GM04503 (cell line): ENCODE data around the gene RENBP.
A peak's percentile ranks its signal among the peaks of the same experiment; 100 is the strongest.

ENCODE experiments used
- DNase-seq: peaks from one replicate; pipeline ENCODE4 v3.0.0-alpha.2; 2012; ENCODE audit warnings: low read depth

RENBP gene

DNA sequence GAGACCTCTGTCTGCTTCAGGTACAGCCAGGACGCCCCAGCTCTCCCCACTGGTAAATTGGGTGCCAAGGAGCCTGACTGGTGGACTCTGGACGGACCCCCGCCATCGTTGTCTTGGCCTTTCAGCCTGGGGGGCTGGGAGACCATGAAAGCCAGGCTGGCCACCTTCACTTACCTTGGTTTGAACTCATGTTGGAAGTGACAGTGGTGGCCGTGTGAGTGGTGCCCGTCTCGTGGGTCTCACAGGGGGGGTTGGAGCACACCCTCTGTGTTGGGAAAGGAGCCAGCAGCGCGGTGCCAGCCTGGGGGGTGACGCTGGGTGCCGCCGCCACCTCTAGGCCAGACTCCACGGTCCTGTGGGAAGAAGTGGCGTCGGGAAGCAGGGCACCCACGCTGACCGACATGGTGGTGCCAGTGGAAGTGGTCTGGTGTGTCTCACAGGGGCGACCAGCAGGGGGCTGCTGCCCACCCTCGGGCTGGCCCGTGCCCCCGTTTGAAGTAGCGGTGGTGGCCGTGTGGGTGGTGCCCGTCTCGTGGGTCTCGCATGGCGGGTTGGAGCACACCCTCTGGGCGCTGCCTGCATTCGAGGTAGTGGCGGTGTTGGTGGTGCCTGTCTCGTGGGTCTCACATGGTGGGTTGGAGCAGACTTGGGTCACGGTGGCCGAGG is 9.6 kb upstream of the RENBP start:
- no peak for DNase-seq

DNA sequence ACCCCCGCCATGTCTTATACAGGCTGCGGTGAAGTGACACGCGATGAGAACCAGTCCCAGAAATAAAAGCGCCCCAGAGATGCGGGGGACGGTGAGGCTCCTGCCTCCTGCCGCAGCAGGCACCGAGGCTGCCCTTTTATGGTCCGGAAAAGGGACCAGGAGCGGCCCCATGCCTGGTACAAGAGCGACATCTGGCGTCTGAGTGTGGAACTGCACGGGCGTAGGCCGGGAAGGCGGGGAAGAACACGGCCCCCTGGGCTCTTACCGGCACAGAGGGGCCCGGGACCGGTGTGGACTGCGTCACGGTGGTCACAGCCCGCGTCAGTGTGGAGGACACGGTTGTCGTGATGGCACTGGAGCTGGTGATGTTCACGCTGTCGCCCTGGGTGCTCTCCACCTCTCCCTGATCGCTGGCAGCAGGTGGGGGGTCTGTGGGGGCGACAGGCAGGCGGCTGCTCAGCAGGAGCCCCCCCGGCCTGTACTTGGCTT is 8.9 kb upstream of the RENBP start:
- no peak for DNase-seq

DNA sequence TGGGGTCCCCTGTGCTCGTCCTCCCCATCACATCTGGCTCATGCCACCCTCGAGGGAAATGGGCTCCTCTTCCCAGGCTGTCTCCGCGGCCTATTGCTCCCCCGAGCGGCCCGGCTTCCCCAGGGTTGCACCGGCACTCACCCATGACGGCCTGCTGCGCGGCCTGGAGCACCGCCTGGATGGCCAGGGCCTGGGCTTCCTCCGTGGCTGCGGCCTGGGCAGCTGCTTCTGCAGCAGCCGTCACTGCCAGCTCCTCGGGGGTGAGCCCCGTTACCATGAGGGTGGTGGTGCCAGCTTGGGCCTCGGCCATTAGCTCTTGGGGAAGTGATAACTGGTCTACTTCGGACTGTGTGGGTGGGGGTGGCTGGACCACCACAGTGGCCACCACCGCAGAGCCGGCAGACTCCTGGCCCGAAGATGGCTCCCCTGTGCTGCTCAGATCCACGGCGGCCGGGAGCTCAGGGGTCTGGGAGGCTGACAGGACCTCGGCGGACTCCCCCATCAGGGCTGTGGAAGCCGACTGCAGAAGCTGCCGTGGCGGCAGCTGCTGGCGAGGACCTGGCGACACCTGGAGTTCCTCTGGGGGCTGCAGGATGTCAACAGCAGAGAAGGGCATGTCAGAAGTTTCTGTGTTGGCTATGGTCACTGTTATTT is 8.1 kb upstream of the RENBP start:
- no peak for DNase-seq

DNA sequence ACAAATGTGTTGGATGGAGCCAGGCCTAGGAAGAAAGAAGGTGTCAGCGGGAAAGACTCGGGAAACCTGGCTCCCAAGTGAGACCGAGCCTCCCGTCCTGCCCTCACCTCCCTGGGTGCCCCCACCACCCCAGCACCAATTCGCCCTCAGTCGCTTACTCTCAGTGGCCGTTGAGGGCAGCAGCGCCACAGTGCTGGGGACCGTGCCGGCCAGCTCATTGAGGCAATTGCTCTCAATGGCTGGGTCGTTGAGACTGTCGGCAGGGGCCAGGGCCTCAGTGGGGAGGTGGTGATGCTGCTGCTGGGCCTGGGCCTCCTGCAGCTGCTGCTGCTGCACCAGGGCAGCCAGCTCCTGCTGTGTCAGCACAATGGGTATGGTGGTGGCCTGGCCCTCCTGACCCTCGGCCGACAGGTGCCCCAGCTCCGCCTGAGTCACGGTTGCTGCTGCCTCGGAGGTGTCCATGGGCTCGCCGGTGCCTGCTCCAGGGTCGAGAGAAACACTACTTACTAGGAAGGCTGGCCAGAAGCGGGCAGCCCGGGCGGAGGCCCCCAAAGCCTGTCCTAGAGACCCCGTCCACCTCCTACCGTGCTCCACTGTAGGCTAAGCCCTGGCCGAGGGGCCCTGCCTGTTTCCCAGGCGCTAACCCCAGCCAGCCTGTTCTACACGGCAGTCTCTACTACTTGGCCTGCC is 7.4 kb upstream of the RENBP start:
- no peak for DNase-seq

DNA sequence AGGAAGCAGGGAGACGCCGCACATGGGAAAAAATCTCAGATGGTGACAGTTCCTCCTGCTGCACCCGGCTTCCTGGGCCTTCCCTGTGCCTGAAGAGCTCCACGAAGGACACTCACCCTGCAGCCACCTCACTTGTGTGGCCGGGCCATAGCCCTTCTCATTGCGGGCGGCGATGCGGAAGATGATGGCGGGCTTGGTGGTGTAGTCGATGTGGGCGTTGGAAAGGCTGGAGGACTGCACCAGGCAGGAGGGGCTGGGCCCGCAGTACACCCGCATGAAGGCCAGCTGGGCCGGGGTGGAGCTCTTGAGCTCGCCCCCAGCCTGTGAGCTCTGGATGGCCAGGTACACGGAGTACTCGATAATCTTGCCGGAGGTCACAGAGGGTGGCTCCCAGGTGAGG is 5.7 kb upstream of the RENBP start:
- DNase-seq, result no peak

DNA sequence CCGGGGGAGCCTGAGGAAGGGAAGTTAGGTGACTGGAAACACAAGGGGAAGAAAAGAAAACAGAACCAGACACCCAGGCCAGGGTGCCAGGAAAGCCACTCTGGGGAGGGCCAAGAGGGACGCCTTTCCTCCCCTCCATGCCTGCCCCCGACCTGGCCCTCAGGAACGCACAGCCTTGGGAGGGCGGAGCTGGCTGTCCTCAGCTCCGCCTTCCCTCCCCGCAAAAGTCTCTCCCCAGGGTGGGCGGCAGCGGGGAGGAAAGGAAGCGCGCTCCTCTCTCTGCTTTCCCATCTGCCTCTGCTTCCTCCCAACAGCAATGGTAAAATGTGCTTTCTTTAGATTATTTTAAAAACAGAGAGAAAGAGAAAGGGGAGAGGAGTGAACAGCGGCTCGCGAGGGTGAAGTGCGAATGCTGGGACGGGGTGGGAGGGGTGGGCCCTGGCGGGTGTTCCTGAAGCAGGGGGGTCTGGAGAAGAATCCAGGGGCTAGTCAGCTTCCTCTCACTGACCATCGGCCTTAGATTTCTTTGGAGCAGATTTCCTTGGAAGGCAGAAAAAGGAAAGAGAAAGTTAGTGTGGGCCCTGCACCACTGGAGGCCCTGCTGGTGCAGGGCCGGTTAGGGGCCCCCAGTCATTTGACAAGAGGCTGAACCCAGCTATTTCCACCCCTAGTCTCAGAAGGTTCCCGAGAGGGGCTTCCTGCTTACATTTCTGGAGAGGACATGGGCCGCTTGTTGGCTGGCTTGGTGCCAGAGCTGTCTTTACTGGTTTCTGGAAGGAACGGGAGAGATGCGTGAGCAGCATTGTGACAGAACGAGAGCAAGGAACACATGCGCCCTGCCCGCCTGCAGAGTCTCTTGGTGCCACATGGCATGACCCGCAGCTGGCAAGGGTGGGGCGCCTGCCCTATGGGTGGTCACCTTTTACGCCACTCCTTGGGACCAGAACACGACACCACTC is 4.7 kb upstream of the RENBP start:
- DNase-seq, result no peak

DNA sequence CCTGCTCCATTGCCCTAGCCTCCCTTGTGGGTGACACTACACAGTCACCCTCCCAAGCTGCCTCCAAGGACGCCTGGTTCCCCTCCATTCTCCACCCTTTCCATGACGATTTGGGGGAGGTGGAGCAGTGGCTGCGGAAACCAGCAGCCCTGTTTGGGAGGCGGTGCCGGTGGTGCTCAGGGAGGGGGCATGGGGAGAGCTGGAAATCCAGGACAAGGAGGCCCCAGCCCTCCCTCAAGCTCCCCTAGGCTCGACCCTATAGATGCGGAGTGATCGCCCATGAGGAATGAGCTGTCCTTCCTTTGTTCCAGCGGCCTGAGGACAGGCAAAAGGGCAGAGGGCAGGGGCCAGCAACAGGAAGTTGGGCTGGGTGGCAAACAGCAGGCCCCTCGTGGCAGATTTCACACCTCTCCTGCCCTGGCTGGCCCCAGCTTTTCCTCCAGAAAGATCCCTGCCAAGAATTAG is 3.6 kb upstream of the RENBP start:
- no peak for DNase-seq

DNA sequence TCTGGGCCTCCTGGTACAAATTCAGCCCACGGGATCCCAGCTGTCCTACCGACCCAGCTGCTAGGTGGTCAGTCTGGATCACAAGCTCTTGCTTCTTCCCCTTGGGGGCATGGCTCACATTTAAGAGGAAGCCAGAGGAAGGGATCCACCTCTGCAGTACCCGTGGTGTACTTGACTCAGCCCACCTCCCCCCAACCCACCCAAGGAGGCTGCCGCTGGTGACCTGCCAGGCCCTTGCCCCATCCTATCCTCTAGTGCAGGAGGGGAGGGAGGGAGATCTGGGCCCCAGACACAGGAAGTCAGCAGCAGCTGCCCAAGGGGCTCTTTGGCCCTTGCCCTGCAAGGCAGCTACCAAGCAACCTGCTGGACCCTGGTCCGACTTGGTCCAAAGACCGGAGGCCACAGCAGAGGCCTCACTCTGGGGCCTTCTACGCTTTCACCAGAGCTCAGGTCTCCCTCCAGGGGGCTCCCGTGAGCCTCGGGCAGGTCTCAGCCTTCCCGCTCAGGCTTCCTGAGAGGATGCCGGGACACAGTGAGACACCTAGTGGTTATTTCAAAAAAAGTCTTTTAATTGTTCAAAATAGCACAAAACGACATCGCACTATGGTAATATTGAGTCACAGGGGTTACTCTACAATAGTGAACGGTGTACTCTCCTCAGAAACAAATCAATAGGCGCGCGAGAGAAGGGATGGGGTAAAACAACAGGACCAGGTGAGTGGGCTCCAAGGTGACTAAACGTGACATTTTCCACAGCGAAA is 2.7 kb upstream of the RENBP start:
- DNase-seq, result no peak

DNA sequence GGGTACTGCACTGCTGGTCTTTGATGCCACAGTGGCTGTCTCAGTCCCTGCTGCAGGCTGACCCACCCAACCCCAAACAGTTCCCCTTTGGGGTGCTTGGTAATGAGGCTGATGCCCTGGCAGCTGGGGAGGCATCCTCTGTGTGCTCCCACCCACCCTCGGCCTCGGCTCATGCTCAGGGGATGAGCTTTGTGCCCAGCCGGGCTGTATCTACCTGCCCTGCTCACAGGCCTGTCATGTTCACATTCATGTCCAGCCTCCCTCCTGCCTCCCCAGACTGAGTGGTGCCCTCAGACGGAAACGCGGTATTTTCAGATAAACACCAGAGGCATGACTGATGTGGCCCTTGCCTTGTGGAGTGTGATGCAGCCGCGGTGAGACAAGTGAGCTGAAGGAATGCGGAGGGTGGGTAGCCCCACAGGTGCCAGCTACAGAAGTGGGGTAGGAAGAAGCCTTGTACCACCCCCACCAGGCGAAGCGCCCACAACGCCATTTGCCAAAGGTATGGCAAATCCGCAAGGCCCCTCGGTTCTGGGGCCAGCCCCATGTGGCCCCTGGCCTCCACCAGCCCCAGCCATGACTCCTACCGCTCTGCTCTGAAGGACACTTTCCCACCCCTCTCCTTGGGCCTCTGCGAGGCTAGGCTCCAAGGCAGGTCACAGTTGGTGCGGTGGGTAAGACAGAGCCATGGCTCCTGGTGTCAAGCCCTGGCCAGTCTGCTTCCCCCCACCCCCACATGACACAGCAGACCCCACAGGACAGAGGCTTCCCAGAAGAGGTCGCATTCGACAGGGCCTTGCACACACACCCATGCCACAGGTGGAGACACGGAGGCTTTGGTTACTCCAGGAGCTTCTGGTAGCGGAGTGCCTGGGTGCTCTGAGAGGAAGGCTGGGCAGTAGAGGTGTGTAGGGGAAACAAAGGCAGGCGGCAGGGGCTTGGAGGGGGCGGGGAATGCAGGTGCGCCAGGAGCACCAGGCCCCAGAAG is 1.8 kb upstream of the RENBP start:
- DNase-seq, result no peak

DNA sequence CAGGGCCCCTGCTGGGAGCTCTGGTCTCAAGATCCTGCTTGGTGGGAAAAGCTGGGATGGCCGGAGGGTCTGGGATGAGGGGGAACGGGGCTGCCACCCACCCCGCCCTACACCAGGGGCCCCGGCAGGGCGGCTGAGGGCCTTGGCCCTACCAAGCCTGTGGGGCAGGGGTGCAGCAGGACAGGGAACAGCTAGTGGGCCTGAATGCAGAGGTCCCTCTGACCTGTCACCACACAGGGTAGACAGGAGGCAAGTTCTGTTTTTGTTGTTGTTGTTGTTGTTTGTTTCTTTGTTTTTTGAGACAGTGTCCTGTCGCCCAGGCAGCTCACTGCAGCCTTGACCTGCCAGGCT is 332 bp upstream of the RENBP start:
- DNase-seq, result no peak

DNA sequence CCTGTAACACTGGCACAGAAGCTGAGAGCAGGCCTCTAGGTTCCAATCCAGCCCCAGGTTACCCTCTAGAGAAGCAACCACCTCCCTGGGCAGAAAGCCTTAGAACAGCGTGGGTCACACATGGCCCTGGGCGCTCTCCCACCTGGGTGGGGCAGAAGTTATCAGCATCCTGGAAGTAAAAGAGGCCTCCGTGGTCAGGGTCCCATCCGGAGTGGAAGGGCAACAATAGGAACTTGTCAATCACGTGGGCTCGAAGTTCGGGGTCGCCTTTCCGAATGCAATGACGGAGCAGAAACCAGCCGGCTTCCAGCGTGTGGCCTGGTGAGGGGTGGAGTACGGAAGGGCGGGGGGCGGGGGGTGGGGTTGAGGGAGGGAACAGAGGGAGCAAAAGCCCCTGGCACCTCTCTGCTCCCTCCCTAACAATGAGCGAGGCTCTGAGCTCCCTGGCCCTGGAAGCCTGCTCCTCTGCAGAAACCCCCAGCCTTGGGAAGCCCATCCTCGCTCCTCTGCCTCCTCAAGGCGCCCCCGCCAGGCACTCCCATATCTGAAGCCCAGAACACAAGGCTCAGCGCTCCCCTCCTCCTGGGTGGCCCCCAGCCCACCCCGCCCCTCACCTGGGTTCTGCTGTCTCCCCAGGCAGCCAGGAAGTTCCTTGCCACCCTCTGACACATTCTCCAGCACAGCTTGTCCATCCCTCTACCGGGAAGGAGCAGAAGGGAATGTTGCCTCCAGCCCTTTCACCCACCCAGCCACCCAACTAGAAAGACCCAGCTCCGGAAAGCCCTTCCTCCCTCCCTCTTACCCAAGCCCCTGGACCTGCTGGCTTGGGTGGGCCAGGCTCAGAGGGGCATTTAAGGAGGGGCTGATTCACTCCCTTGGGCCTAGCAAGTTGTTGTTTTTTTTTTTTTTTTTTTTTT is 2.8 kb downstream of the RENBP start:
- no peak for DNase-seq

DNA sequence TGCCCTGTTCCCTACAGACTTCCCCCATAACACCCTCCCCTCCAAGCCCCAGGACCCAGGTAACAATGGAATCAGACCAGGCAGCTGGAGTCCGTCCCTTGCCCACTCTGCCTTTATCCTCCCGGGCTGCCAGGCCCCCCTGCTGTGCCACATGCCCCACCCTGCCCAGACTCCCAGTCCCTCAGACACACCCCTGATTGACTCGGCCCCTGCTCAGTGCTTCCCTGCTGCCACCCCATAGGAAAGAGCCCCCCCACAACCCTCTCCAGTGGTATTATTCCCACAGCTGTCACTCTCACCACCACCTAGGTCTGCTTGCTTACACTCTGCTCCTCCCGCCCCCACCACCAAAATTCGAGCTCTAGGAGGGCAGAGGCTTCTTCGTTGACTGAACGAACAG is 4.9 kb downstream of the RENBP start:
- no peak for DNase-seq

DNA sequence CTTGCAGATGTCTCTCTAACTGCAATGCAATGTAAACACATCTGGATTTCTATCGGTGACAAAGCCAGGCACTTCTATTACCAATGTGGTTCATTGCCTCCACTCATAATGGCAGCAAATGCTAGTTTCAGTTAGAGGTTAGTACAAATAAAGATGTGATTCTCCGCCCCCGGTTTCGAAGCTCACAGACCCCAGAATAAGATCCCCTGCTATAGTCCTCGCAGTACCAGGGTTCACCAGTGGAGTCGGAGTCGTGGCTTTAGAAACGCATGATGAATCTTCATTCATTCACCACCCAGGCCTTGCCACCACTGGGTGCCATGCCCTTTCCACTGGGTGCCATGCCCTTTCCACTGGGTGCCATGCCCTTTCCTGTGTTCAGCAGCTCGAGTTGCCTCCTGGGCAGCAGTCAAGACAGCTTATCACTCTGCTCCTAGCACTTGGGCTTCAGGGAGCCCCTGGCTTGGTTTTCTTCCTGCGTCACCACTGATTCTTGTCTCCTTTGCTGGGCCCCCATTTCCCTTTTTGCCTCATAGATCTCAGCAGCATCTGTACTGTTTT is 6.1 kb downstream of the RENBP start:
- no peak for DNase-seq

DNA sequence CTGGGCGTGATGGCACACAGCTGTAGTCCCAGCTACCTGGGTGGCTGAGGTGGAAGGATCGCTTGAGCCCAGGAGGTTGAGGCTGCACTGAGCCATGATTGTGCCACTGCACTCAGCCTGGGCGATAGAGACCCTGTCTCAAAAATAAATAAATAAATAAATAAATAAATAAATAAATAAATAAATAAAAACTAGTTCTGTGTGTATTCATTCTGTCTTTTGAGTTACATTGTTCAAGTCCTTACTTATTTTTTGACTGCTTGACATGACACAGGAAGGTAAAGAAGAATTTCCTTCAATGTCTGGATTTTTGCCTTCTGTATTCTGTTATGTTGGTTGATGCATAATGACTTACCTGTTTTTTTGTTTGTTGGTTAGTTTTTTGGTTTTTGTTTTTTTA is 7.4 kb downstream of the RENBP start:
- DNase-seq, result no peak

DNA sequence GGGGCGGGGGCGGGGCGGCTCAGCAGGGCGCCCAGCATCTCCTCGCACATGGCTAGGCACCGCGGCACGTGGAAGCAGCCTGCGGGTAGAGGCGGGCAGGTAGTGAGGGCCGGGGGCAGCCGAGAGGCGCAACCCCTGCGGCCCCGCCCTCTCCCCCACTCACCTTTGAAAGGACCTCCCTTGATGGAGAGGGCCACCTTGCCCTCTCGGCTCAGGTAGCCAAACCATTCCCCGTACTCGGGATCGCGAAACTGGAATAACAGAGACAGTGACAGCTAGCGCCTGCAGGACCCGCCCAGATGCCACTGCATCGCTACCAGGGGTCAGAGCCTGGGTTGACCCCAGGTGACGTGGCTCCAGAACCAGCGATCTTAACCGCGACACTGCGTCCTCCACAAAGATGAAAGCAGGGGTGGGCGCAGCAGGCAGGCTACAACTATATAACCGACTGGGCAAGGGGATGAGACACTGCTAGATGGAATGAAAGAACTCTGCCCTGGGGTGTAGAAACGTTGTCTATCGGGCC is 9.1 kb downstream of the RENBP start:
- no peak for DNase-seq

DNA sequence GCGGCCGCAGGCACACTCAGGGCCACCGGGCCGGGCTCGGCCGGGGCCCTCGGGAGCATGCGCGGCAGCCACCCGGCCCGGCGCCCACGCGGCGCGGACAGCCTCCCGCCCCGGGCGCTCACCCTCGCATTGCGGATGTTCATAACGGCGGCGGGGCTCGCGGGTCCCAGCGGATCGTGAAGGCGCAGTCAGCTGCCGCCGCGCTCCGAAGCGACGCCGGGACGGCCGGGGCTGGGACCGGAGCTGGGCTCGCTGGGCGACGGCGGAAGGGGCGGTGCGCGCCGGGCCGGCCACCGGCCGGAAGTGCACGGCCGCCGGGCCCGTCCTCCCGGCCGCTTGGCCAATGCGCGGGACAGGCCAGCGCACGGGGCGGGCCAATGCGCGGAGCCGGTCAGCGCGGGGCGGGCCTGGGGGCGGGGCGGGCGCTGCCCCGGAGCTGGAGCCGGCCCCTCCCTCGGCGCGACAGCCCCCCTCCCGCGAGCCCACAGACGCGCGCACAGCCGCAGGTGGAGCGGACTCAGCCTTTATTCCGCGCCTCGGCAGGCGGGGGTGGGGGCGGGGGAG is 9.6 kb downstream of the RENBP start, which contains the start of gene NAA10:
Gene NAA10, minus strand, starts transcription at position 276 of the 564 bp plus-strand sequence. Its CDS starts 133 bp downstream, at position 143.
- no peak for DNase-seq

DNA sequence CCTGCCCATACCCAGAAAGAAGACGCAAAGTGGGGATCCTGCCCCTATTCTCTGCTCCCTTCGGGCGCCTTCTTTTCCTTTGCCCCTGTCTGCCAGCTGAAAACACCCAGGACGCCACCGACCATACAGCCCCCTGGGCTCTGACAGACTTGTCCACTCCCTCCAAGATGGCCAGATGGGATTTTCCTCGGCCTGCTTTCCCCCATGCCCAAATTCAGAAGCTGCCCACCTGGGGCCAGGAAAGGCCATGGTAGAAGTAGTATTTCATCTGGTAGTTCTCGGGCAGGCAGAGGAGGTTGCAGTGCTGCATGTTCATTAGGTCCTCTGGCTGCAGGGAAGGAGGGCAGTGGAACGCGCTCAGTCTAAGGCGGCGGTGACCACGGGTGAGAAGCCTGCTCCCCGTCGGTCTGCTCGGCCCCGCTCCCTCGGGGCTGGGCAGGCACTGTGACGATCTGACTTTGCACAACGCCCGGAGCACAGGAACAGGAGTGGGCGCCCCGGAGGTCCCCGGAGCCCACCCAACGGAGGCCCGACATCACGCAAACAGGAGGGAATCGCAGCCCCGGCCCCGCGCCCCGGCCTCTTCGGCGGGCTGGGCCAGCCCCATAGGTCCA is 10.2 kb downstream of the RENBP start:
- DNase-seq, result no peak

DNA sequence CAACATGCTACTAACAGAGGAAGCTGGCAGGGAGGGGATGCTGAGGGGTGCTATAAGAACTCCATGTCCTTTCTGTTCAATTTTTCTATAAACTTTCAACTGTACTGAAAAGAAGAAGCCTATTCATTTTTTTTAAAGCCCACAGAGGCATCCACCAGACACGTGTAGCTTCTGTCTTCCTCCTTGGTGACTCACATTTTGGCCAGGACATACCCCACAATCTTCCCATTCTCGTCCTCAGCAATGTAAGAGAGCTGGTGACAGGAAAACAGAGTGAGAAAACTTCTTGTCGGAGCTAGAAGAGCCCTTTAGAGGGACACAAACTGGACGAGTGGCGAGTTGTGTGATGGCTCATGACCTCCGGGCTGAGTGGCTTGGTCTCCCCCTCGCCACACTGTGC is 10.7 kb downstream of the RENBP start:
- peak; percentile 35 for DNase-seq
